Osteoblast (primary cell): ENCODE results near the gene NBAS. TPM values are rescaled to one million over a fixed set of nuclear protein-coding genes. Genes with fewer than 3 reads are reported as not detected.
"Not testable (repeated sequence)": the region's sequence is repeated elsewhere in the genome, so short reads cannot be mapped to it uniquely, and the experiment has no call there.

Experiments used
- DNase-seq: peaks from one replicate; pipeline ENCODE4 v3.0.0; 2011; ENCODE audit warnings: low spot score, mixed read lengths; ENCODE audit not compliant: insufficient read length; ENCODE audit errors: missing footprints
- H2AFZ ChIP-seq: 2 replicates; pipeline ENCODE4 v1.6.0; 2011; ENCODE audit warnings: mild to moderate bottlenecking, low read length
- H3K27ac ChIP-seq: 2 replicates; pipeline ENCODE4 v1.5.1; 2011; ENCODE audit warnings: mild to moderate bottlenecking, low read depth, low read length, moderate library complexity
- H3K27me3 ChIP-seq: 2 replicates; pipeline ENCODE4 v1.6.0; 2012; ENCODE audit warnings: mild to moderate bottlenecking, control low read depth, inconsistent platforms, low read length, moderate library complexity; ENCODE audit not compliant: insufficient read depth
- H3K36me3 ChIP-seq: 2 replicates; pipeline ENCODE4 v1.5.1; 2011; ENCODE audit warnings: mild to moderate bottlenecking, low read length, control low read depth, moderate library complexity; ENCODE audit not compliant: insufficient read depth
- H3K4me1 ChIP-seq: 2 replicates; pipeline ENCODE4 v1.5.1; 2011; ENCODE audit warnings: mild to moderate bottlenecking, low read length, control low read depth, moderate library complexity; ENCODE audit not compliant: insufficient read depth
- H3K4me2 ChIP-seq: 2 replicates; pipeline ENCODE4 v1.6.0; 2011; ENCODE audit warnings: mild to moderate bottlenecking, low read length; ENCODE audit not compliant: insufficient read depth
- H3K4me3 ChIP-seq: fragments of 200-600 bp; sonication (generic); 3 replicates; pipeline ENCODE4 v1.5.1; 2012; ENCODE audit warnings: mild to moderate bottlenecking, low read length, inconsistent platforms; ENCODE audit not compliant: insufficient read depth
- H3K79me2 ChIP-seq: 2 replicates; pipeline ENCODE4 v1.6.0; 2012; ENCODE audit warnings: mild to moderate bottlenecking, low read length, control low read depth, inconsistent platforms; ENCODE audit not compliant: insufficient read depth
- H3K9me3 ChIP-seq: 2 replicates; pipeline ENCODE4 v1.5.1; 2011; ENCODE audit warnings: low read depth, low read length, control low read depth
- H4K20me1 ChIP-seq: 2 replicates; pipeline ENCODE4 v1.6.0; 2012; ENCODE audit warnings: mild to moderate bottlenecking, low read length, control low read depth; ENCODE audit not compliant: insufficient read depth
- total RNA-seq: library from RNA; depleted of rRNA; stranded (reverse); fragments of >200 nt; gene quantifications from 2 replicates; pipeline ENCODE4 v1.2.3, GENCODE V29; 2012
- TF ChIP-seq, protein P1 (sequence below): IDR thresholded peaks from 2 replicates; pipeline ENCODE4 v1.5.1; 2011; ENCODE audit warnings: mild to moderate bottlenecking, low read depth, low read length, moderate library complexity; ENCODE audit errors: extremely low read depth

The NBAS gene
- total RNA-seq, 1 donor = 98.1 TPM

DNA sequence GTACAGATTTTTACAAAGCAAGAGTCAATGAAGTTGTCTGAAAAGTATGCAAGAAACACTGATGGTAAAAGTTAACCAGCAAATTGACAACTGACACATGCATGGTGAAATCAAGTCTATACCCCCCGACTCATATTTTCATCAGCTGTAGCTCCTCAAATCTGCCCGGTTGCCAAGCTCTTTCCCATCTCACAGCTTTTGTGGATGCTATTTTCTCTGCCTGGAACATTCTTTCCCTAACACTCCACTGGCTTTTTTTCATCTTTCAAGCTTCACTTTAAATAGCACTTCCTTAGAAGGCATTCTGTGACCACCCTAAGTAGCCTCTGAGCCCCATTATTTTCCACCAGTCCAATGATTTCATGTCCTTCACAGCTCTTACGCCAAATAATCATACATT lies 18.1 kb downstream of the NBAS start:
- no peak overlapping the region for H3K4me3 ChIP-seq

DNA sequence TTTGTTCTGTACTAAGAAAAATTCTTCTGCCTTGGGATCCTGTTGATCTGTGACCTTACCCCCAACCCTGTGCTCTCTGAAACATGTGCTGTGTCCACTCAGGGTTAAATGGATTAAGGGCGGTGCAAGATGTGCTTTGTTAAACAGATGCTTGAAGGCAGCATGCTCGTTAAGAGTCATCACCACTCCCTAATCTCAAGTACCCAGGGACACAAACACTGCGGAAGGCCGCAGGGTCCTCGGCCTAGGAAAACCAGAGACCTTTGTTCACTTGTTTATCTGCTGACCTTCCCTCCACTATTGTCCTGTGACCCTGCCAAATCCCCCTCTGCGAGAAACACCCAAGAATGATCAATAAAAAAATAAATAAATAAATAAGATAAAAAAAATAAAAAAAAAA lies 18.9 kb downstream of the NBAS start:
- H3K4me3 ChIP-seq, H3K79me2 ChIP-seq, DNase-seq, H3K9me3 ChIP-seq, H4K20me1 ChIP-seq, H3K4me1 ChIP-seq, H2AFZ ChIP-seq, H3K27ac ChIP-seq, H3K27me3 ChIP-seq, H3K4me2 ChIP-seq: not testable (repeated sequence)
- H3K36me3 ChIP-seq = peaks cover 11% of the 10 kb centered on the region

More for the DNA sequence above, 18.1 kb downstream of the NBAS start:
- peaks cover 3% of the 10 kb centered on the region for H4K20me1 ChIP-seq
- peaks cover 10% of the 10 kb centered on the region for H3K36me3 ChIP-seq
- DNase-seq = no peak
- H3K4me1 ChIP-seq = no peaks in the 10 kb centered on the region
- H2AFZ ChIP-seq = no peak overlapping the region
- H3K79me2 ChIP-seq = peaks cover 3% of the 10 kb centered on the region
- TF ChIP-seq, protein P1, sequence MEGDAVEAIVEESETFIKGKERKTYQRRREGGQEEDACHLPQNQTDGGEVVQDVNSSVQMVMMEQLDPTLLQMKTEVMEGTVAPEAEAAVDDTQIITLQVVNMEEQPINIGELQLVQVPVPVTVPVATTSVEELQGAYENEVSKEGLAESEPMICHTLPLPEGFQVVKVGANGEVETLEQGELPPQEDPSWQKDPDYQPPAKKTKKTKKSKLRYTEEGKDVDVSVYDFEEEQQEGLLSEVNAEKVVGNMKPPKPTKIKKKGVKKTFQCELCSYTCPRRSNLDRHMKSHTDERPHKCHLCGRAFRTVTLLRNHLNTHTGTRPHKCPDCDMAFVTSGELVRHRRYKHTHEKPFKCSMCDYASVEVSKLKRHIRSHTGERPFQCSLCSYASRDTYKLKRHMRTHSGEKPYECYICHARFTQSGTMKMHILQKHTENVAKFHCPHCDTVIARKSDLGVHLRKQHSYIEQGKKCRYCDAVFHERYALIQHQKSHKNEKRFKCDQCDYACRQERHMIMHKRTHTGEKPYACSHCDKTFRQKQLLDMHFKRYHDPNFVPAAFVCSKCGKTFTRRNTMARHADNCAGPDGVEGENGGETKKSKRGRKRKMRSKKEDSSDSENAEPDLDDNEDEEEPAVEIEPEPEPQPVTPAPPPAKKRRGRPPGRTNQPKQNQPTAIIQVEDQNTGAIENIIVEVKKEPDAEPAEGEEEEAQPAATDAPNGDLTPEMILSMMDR = no peak
- H3K4me2 ChIP-seq = no peak overlapping the region
- no peaks in the 10 kb centered on the region for H3K27me3 ChIP-seq
- H3K27ac ChIP-seq = no peak overlapping the region
- no peaks in the 10 kb centered on the region for H3K9me3 ChIP-seq

DNA sequence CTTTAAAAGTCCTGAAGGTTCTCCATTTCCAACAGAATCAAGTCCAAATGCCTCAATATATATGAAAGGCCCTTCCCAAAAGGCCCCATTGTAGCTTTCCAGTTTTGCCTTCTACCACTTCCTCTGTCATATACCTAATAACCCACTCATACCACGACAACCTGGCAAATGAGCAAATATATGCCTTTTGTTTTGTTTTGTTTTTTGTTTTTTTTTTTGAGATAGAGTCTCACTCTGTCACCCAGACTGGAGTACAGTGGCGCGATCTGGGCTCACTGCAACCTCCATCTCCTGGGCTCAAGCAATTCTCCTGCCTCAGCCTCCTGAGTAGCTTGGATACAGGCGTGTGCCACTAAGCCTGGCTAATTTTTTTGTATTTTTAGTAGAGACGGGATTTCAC lies 20.6 kb downstream of the NBAS start:
- not testable (repeated sequence) for H3K4me2 ChIP-seq, H2AFZ ChIP-seq, H3K4me1 ChIP-seq, H3K27me3 ChIP-seq, H4K20me1 ChIP-seq, H3K79me2 ChIP-seq, H3K9me3 ChIP-seq, H3K4me3 ChIP-seq, H3K27ac ChIP-seq, DNase-seq
- peaks cover 11% of the 10 kb centered on the region for H3K36me3 ChIP-seq

DNA sequence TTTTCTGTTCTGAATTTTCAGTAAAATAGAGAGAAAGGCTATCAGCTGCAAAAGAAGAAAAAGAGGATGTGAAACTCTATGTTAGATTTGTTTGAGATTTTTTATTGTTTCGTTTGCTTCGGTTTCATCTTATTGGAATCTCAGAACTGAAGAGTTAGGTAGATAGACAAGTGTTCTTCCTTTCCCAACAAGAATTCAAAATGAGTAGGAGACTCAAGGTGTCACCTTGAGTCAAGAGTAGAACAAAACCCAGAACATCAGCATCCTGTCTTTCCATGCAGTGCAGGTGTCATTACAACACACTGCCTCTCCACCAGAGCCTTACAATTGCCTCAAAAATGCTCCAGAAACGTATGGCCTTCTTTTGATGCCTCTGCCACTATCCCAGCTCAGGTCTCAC lies 21.1 kb downstream of the NBAS start:
- DNase-seq = no peak
- no peaks in the 10 kb centered on the region for H3K9me3 ChIP-seq
- no peaks in the 10 kb centered on the region for H3K79me2 ChIP-seq
- no peak overlapping the region for H3K4me2 ChIP-seq
- no peak overlapping the region for H2AFZ ChIP-seq
- TF ChIP-seq, protein P1 = no peak
- H3K36me3 ChIP-seq = peaks cover 11% of the 10 kb centered on the region
- H4K20me1 ChIP-seq = peaks cover 3% of the 10 kb centered on the region
- H3K27me3 ChIP-seq = no peaks in the 10 kb centered on the region
- no peak overlapping the region for H3K27ac ChIP-seq
- no peak overlapping the region for H3K4me3 ChIP-seq
- no peaks in the 10 kb centered on the region for H3K4me1 ChIP-seq

DNA sequence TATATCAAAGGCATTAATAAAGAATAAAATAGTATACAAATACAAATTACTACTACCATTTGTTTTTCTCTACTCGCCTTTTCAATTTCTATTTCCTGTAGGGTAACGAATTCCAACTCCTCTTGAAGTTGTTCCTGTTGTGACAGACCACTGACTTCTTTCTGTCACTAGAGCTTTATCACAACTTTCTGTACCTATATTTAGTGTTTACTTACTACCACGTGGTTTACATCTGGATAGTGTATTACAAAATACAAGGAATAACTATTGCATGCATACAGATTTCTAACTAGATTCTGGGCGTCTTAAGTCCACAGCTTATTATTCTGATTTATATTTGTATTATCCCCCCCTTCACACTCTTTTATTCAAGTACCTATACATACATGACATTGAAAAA lies 22.3 kb downstream of the NBAS start:
- no peak overlapping the region for H3K4me3 ChIP-seq
- no peak for DNase-seq
- peaks cover 11% of the 10 kb centered on the region for H3K36me3 ChIP-seq
- no peak overlapping the region for H3K4me2 ChIP-seq
- H3K79me2 ChIP-seq = no peaks in the 10 kb centered on the region
- no peaks in the 10 kb centered on the region for H3K4me1 ChIP-seq
- H3K9me3 ChIP-seq = no peaks in the 10 kb centered on the region
- H3K27me3 ChIP-seq = no peaks in the 10 kb centered on the region
- TF ChIP-seq, protein P1 = no peak
- H2AFZ ChIP-seq = no peak overlapping the region
- no peak overlapping the region for H3K27ac ChIP-seq
- H4K20me1 ChIP-seq = peaks cover 3% of the 10 kb centered on the region
